ENCODE measurements around the gene SOX12.

The SOX12 gene

DNA sequence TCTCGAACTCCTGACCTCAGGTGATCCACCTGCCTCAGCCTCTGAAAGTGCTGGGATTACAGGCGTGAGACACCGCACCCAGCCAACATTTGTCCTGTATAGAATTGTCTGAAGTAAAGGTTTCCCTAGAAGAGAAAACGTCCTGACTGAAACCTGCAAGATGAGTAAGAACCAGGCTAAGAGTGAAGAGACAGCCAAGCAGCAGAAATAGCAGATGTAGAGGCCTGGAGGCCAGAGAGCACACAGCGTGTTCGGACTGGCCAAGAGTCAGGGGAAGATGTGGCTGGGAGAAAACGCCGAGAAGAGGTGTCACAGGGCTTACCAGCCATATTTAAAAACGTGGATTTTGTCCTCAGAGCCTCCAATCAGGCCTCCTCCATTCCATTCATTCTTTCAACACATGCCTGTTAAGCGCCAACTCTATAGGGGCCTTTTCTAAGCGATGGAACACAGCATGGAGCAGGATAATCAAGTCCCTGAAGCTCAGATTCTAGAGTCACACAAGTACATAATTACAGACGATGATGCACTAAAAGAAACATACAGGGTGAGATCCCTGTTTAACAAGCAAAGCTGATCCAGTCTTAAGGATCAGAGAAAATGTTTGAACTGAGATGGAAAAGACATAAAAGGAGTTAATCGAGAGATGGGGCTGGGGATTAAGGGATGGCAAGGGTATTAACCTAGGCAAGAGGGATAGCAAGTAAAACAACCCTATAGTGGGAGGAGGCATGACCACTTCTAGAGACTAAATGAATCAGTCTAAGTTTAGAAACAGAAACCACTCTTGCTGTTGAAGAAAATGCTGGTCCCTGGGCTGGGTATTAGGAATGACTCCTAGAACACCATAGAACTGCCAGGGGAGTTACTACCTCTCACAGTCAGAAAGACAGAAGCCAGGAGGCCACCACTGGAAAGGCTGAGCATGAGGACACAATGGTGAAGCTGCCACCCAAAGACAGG, 23.2 kb upstream of the SOX12 start:
- no peak for DNase-seq

DNA sequence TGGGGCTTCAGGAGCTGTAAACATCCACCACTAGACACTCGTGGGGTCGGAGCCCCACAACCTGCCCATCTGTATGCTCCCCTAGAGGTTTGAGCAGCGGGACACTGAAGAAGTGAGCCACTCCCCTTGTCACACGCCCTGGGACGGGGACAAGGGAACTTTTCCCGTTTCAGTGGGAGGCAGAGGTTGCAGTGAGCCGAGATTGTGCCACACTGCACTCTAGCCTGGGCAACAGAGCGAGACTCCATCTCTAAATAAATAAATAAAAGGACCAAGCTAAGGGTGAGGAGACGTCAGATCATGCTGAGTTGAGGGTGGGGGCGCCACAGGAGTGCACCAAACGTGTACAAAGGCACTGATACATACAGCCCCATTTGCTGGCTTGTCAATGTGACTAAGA, 19.6 kb upstream of the SOX12 start:
- DNase-seq: no peak

DNA sequence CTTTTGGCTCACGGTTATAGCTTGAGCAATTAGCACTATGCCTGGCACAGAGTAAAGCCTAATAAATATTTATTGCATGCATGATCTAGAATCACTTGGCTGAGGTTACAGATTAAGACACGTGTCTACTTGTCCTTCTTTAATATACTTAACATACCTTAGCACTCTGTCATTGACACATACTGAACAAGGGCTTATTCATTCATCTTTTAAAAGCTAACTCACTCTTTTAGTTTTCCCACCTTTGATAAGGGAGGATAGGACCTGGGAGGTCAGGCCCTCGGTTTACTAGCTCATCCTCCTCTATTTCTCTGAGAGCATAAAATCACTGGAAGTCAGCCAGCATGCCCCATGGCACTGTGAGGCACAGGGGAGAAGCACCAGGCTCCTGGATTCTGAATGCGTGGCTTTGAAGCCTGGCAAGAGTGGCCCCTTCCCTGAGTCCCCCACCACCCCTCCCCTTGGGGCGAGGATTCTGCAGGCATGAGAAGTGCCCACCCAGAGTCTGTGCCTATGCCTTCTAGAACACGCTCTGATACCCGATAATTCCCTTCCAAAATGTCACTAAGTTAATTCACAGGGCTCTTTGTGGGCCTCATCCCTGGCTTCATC, 16.8 kb upstream of the SOX12 start:
- no peak for DNase-seq

DNA sequence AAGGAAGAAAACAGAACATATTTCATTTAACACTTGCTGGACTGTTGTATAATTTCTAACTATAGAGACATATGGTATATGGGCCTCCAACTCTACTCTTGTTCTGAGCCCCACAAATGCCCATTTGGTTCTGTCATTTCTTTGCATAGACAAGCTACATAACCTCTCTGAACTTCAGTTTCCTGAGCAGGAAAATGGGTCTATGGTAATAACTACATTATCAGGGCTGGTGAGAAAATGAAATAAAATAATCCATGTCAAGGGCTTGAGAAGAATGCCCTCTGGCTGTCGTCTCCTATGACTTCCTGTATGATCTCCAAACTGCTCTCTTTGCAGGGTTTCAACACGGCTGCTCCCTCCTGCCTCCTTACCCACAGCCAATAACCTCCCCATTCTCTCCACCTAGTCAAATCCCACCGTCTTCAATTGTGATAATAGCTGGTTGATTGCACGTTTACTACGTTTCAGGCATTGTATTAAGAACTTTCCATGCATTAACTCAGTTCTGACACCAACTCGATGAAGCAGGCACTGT, 16.0 kb upstream of the SOX12 start:
- no peak for DNase-seq

DNA sequence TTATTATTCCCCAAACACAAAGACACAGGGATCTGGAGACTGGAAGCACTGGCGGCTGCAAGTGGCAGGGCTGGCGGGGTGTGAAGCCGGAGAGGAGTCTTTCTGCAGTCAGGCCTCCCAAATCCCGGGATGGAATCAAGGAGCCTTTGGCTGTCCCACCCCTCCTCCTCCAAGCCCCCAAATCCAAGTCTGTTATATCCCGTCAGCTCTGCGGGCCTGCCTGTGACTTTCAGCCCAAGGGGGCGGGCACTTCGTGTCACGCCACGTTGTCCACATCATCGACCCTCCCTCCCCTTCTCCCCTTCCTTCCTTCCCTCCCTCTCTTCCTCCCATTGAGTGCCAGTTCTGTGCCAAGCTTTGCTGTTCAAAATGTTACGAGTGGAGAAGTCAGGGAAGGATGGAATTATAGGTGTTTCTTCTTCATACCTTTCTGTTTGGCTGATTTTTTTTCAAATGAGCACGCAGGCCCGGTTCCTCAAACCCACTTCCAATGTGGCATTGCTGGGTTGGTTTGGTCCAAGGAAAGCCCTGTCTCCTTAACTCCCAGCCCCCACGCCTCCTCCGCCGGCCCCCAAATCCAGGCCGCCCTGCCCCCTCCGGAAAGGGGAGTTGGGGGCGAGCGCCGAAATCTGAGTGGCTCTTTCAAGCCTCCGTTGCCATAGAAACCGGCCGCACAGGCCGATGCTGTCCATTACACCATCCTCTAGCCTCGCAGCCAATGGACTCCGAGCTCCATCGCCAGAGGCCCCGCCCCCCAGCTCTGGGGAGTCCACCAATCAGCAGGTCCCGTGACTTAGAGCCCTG, 15.3 kb upstream of the SOX12 start:
- peak; percentile 72 for DNase-seq

DNA sequence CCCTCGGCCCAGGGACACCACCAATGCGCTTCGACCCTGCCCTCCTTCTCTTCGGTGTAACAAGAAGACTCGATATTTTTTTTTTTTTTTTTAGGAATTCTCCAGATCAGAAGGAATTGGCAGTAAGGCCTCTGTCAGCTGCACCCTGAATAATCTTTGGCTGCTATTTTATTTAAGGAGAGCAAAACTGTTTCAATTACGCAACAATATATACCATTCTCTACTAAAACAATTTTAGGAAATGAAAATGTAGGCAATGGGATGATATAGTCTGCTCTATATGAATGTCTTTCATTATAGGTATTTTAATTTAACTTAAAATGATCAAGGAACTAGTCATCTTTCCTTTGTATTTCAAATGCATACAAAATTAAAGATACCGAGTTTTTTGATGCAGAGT, 14.7 kb upstream of the SOX12 start:
- no peak for DNase-seq

DNA sequence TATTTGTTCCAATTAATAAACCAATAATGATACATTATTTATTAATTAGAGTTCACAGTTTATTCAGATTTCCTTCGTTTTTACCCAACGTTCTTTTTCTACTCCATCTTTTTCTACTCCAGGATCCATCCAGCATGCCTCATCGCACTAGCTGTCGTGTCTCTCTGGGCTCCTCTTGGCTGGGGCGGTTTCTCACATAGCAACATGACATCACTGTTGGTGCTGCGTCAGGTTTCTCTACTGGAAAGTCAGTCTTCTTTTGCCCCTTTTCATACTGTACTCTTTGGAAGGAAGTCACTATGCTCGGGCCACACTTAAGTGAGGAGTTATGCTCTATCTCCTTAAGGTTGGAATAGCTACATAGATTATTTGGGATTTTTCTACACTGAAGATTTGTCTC, 13.7 kb upstream of the SOX12 start:
- no peak for DNase-seq

DNA sequence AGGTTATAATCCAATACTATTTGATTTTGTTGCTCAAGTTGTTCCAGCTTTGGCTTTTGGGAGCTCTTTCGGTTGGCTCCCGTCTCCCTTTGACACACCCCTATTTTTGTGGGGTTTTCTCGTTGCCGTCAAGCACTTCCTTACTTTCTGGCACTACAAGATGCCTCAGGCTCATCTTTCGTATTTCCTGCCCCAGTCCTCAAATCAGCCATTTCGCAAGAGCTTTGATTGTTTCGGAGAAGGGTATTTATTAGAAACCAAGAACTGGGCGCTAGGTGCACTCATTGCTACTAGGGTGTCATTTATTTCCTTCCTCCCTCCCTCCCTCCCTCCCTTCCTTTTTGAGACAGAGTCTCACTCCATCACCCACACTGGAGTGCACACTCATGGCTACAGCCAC, 13.3 kb upstream of the SOX12 start:
- DNase-seq: no peak

DNA sequence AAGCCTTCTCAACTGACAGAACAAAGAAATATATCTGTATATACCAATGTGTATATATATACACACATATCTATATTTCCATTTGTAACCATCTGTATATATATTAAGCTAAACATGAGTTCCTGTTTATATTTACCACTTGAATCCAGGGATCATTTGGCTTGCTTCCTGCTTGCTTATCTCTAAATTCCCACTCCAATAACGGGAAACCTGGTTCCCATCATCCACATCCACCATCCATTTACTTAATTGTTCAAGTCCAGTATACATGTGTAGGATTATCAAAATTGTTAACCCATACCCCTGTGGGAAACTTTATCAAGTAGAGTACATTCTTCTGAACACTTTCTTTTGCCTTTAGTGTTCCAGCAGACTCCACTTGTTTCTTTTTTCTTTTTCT, 12.5 kb upstream of the SOX12 start:
- DNase-seq: no peak

DNA sequence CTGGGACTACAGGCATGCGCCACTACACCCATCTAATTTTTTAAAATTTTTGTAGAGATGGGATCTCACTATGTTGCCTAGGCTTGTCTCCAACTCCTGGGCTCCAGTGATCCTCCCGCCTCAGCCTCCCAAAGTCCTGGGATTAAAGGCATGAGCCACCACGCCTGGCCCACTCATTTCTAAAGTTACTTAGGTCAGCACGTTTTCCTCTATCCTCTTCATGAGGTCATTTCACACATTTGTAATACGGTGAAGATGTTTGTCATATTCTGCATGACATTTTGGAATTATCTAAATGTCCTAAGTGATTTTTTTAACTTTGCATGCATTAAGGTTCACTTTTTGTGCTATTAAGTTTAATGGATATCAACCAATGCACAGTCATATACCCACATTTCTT, 11.9 kb upstream of the SOX12 start:
- no peak for DNase-seq

DNA sequence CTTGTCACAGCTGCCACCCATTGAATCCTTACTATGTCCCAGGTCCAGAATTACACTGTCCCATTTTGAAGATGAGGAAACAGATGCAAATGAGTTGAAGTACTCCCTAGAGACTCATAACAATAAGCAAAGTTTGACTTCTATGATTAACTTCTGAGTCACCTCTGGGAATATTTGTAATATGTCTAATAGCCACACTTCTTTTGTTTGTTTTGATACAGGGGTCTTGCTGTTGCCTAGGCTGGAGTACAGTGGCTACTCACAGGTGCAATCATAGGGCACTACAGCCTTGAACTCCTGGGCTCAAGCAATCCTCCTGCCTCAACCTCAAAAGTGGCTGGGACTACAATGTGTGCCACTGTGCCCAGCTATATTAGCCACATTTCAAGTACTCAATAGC, 11.4 kb upstream of the SOX12 start:
- no peak for DNase-seq

DNA sequence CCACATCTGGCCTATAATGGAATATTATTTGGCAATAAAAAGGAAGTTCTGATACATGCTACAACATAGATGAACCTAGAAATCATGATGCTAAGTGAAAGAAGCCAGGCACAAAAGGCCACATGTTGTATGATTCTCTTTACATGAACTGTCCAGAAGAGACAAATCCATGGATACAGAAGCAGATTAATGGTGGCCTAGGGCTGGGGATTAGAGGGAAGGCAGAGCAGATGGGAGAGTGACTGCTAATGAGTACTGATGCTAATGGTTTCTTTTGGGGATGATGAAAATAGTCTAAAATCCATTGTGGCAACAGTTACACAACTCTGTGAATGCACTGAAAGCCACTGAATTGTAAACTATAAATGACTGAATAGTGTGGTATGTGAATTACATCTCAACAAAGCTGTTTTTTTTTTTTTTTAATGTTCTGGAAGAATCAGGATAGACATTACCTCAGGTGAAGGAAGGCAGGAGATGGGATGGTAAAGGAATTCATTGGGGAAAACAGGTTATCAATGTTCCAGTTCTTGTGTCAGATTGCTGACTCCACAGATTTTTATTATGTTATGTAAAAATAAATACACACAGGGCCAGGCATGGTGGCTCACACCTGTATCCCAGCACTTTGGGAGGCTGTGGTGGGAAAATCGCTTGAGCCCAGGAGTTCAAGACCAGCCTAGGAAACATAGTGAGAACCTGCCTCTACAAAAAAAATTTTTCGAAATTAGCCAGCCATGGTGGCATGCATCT, 8.9 kb upstream of the SOX12 start:
- no peak for DNase-seq

DNA sequence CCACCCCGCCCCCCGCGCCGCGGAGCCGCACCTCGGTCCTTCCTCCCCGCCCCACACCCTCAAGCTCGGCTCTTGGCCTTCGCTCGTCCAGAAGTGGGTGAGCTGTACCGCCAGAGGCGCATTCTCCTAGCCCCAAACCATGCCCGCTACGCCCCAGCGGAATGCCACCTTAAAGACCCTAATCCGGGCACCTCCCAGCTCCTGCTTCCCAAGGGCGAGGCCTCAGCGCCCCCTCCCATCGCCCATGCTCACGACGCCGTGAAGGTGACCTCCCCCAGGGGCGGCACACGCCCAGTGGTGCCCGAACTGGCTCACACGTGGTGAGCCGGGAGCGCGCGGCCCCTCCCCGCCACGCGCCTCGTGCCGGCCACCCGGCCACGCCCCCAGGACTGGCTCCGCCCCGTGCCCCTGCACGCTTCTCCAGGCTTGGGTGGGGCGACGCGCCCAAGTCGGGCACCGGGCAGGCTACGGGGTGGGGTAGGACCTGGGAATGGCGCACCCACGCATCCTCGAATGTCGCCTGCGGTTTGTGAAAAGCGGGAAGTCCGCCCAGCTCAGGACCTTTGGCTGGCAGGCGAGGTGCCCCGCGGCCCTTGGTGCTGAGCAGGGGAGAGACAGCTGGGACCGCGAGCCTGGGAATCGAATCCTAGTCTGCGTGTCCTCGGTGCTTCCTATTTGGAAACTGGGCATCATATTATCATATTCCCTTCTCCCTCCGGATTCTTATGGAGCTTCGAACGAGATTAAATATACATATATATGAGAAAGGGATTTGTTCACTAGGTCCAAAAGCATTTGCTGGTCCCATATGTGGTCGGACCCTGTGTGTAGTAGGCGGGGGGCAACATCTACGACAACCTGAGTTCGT, 941 bp upstream of the SOX12 start:
- DNase-seq: peak; percentile 82

DNA sequence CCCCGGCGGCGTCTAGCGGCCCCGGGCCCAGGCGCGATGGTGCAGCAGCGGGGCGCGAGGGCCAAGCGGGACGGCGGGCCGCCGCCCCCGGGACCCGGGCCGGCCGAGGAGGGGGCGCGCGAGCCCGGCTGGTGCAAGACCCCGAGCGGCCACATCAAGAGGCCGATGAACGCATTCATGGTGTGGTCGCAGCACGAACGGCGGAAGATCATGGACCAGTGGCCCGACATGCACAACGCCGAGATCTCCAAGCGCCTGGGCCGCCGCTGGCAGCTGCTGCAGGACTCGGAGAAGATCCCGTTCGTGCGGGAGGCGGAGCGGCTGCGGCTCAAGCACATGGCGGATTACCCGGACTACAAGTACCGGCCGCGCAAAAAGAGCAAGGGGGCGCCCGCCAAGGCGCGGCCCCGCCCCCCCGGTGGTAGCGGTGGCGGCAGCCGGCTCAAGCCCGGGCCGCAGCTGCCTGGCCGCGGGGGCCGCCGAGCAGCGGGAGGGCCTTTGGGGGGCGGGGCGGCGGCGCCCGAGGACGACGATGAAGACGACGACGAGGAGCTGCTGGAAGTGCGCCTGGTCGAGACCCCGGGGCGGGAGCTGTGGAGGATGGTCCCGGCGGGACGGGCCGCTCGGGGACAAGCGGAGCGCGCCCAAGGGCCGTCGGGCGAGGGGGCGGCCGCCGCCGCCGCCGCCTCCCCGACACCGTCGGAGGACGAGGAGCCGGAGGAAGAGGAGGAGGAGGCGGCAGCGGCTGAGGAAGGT, 715 bp downstream of the SOX12 start:
- peak; percentile 27 for DNase-seq

DNA sequence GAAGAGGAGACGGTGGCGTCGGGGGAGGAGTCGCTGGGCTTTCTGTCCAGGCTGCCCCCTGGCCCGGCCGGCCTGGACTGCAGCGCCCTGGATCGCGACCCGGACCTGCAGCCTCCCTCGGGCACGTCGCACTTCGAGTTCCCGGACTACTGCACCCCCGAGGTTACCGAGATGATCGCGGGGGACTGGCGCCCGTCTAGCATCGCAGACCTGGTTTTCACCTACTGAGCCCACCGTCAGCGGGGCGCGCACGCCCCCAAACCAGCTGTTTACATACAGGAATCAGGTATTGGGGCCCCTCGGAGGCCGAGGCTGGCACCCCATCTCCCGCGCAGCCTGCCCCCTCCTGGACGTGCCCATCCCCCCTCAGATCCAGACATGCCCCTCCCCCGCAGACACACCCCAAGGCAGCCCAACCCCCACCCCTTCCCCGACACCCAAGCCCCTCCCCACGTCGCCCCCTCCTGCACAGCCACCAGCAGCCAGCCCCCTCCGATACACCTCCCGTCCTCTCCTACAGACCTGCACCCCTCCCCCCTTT, 1.4 kb downstream of the SOX12 start:
- no peak for DNase-seq

DNA sequence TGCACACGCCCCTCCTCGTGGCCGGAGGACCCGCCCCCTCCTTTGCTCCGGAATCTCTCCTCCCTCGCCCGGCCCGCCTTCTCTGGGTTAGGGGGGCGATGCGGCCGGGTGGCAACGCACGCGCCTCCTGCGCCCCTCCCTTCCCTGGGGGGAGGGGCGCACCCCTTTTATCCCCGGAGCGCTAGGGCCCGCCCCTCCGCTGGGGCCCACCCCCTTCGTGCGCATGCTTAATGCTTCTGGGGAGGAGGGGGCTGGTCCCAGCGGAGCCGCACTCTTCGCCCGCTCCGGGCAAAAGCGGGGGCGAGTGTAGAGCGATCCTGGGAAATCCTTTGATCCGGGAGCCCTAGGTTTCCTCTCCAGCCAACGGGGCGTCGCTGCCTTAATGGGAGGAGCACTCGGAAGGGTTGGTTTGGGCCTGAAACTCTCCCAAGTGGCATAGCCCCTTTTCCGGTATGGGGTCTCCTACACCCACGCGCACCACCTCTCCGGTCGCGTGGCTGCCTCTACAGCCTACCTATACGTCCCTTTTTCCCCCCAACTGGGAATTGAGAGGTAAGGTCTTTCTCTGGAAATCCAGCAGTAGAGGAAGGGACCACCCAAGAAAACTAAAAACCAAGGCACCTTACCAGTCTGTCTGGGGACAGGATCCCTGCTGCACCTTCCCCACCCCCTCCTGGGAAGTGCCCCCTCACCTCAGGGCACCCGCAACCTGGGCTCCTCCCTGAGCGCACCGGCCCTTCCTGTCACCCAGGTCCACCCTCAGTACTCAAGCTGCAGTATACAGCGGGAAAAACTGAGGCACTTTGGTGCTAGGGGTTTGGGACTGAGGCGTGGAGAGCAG, 2.1 kb downstream of the SOX12 start:
- peak; percentile 69 for DNase-seq

DNA sequence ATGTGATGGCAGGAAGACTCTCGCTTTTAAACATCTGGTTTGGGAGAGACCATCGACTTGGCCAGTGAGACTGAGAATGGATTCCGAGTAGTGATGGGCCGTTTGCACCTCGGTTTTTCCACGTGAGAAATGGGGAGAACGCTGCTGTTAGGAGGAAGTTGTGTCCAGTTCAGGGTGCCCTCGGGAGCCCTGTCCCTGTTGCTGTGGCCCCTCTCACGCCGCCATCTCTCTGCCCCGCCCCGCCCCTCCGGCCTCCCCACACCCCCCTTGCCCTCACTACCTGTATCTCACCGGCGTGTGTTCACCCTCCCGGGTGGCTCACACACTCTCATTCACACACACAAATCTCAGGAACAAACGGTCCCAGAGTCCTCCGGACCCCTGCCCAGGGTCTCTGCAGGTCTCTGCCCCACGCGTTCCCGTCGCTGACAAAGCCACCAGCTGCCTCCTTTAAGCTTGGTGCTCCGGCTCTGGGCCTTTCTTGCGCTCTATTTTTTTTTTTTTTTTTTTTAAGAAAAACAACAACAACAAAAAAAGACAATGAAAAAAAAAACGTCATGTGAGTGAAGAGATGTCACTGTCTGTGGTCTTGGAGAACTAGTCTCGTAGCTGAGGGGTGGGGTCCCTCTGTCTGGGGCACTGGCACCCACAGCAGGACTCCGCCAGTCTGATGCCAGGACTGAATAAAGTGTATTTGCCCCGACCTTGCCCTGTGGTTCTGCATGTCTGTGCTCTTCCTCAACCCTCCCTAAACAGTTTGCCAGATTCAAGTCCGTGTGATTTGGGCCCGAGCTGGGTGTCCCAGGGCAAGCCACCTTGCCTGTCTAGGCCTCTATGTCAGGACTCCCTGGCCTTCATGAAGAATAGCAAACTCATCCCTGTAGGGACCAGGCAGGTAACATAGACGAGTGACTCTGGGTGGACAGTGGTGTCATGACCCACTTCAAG, 2.9 kb downstream of the SOX12 start:
- no peak for DNase-seq

DNA sequence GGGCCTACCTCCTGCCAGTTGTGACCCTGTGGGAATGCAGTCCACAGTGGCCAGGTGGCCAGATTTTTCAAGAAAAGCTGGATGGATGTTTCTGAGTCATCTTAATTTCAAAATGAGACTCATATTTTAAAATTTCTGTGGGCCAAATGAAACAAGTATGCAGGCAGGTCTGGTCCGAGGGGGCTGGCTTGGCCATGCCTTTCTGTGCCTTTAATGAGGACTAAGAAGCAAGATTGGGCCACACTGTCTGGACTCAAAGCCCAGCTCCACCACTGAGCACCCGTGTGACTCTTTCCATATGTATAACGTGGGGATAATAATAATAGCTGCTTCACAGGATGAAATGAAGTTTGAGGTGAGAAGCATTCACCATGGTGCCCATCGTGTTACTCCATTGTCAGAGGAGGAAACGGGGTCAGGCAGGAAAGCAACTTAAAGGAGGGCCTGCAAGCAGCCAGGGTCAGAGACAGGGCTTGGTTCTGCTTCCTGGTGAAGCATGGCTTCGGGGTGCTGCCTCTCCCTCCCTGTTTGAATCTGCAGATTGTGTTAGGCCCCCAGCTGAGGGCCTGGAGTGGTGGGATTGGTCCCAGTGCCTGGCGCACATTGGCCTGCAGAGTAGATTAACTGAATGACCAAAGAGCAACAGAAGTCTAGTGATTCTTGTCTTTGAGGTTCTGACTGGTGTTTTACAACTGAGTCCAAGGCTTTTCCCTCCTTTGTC, 3.8 kb downstream of the SOX12 start:
- no peak for DNase-seq

All from CD4-positive, alpha-beta T cell treated with Interleukin-4 for 4 hours (primary cell).